ENCODE measurements around the gene UXS1. TPM values are rescaled to one million over a fixed set of nuclear protein-coding genes. Genes with fewer than 3 reads are reported as not detected.

The UXS1 gene
- total RNA-seq, 4 donors from 2014 or later, result 16.7 to 46.2 (median 34.9) TPM

DNA sequence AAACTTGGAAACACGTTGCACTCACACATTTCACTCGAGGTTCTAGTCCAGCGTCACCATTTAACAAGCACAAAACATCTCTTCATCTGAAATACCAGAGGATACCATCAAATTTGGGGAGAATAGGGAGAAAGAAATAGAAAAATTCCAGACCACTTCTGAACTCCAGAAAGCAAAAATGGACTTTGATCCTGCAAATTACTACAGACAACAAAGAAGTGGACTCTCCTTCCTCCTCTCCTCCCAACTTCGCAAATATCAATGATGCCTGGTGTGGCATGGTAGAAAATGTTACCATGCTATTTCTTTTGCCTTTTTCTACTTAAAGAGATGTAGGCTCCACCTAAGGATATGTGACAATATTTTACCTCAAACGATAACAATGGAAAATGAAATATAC is 13.5 kb downstream of the UXS1 start:
- 95% methylated on average over 5 of the region's 5 CpGs for WGBS, 2 donors

DNA sequence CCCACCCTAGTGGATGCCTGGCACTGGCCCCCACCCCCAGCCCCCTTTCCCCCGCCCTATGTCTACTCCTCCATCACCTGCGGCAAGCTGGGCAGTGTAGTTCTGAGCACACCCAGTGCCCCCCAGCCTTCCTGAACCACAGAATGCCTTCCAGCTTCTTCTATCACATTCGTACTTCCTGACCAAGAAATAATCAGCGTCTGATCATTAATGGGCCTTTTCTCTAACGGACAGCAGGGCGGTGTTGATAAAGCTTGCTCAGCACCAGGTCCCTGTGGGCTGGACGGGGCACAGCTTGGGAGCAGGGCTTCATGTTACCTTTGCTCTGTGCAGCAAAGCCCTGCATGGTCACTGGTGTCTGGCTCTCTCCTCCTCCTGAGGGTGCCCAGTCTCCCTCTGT is 15.4 kb downstream of the UXS1 start:
- DNase-seq (ENCODE audit: low spot score in 2 of 2), result no peak
- TF ChIP-seq POLR2A (IDR thresholded peaks at IDR 0.05), result no peak
- TF ChIP-seq, protein P1, sequence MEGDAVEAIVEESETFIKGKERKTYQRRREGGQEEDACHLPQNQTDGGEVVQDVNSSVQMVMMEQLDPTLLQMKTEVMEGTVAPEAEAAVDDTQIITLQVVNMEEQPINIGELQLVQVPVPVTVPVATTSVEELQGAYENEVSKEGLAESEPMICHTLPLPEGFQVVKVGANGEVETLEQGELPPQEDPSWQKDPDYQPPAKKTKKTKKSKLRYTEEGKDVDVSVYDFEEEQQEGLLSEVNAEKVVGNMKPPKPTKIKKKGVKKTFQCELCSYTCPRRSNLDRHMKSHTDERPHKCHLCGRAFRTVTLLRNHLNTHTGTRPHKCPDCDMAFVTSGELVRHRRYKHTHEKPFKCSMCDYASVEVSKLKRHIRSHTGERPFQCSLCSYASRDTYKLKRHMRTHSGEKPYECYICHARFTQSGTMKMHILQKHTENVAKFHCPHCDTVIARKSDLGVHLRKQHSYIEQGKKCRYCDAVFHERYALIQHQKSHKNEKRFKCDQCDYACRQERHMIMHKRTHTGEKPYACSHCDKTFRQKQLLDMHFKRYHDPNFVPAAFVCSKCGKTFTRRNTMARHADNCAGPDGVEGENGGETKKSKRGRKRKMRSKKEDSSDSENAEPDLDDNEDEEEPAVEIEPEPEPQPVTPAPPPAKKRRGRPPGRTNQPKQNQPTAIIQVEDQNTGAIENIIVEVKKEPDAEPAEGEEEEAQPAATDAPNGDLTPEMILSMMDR (IDR thresholded peaks at IDR 0.05), result no peak
- intact Hi-C loops (cut with DNase I; ENCODE audit: low total_unique reads), result no loop called here
- no peak overlapping the region for H3K4me3 ChIP-seq (ENCODE audit: low read depth, poor library complexity, severe bottlenecking)
- WGBS, 2 donors, result 85 to 86% methylated on average over 7 of the region's 7 CpGs

More for the DNA sequence above, 13.5 kb downstream of the UXS1 start:
- TF ChIP-seq, protein P1 (IDR thresholded peaks at IDR 0.05), result no peak
- TF ChIP-seq POLR2A (IDR thresholded peaks at IDR 0.05), result no peak
- no peak overlapping the region for H3K4me3 ChIP-seq (ENCODE audit: low read depth, poor library complexity, severe bottlenecking)
- intact Hi-C loops (cut with DNase I; ENCODE audit: low total_unique reads), result no loop called here
- no peak for DNase-seq (ENCODE audit: low spot score in 2 of 2)

DNA sequence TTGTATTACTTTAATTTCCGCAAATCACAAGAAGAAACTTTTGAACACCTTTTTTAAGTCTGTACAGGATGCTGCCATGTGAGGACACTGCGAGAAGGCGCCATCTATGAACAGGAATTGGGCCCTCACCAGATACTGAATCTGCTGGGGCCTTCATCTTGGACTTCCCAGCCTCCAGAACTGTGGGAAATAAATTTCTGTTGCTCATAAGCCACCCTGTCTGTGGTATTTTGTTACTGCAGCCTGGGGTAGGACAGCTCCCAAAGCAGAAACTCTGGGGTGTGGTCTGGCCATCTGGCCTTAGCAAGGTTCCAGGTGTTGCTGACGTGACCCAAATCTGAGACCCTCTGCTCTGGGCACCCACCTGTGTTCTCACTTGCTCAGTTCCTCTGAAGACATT is 16.5 kb downstream of the UXS1 start:
- DNase-seq (ENCODE audit: low spot score in 2 of 2), result no peak
- WGBS, 2 donors, result 95 to 98% methylated on average over 4 of the region's 4 CpGs
- TF ChIP-seq, protein P1 (IDR thresholded peaks at IDR 0.05), result no peak
- no peak for TF ChIP-seq POLR2A (IDR thresholded peaks at IDR 0.05)
- no peak overlapping the region for H3K4me3 ChIP-seq (ENCODE audit: low read depth, poor library complexity, severe bottlenecking)
- intact Hi-C loops (cut with DNase I; ENCODE audit: low total_unique reads), result no loop called here

DNA sequence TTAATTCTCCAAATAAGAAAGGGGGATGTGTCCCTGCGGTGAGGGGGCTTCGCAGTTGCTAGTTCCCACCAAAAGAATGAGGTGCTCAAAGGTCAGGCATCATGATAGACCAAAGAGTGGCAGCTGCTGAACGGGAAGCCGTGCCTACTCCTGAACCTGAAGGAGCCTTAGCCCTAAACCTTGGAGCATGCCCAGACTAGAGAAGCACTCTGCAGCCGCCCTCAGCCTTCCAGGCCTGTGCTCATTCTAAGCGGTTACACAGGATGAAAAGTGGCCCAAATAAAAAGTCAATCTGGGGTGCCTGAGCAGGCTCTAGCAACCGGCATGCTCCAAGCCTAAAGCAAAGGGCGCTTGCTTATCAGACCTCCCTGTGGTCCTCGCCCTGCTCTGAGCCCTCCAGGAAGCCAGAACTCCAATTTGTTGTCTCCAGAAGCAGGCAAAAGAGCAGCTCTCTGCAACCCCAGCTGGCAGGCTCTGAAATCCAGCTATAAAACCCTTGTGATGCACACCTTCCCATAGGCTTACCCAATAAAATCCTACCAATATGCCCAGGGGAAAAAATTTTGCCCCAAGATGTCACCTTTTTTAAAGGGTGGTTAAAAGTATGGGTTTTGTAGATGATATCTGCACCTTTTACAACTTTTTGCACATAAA is 17.5 kb downstream of the UXS1 start:
- TF ChIP-seq POLR2A (IDR thresholded peaks at IDR 0.05), result no peak
- intact Hi-C loops (cut with DNase I; ENCODE audit: low total_unique reads), result no loop called here
- WGBS, 2 donors, result 61 to 68% methylated on average over 9 of the region's 9 CpGs
- no peak overlapping the region for H3K4me3 ChIP-seq (ENCODE audit: low read depth, poor library complexity, severe bottlenecking)
- DNase-seq (ENCODE audit: low spot score in 2 of 2), result no peak

DNA sequence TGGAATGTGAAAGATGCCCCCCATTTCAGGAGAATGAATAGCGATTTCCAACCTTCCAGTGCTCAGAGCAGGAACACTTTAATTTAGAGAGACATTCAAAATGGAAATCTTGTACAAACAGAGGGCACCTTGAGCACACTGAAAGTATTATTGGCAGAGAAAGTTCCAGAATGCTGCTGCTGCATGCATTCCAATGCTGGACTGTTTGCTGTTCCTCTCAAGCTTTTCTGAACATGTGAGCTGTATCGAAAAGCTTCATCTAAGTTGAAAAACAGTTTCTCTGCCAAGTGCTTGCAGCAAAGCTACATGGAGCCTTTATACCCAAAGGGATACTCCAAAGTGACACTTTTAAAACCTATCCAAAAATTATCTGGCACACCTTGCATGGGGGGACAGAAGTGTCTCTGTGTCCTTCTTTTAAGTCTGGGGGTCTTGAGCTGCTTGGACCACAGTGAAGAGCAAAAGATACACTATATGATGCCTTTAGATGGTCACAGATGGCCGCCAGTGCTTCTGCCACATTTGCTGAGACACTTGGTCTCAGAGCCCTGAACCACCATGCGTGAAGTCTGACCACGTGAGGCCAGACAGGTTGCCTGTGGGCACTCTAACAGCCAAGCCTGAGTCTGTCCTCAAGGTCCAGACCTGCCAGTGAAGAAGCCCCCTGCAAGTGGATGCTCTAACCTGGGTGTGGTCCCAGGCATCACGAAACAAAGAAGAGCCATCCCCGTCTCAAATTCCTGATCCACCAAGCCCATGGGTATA is 18.8 kb downstream of the UXS1 start:
- 84 to 93% methylated on average over 7 of the region's 7 CpGs for WGBS, 2 donors
- TF ChIP-seq, protein P1 (IDR thresholded peaks at IDR 0.05), result no peak
- no peak for TF ChIP-seq POLR2A (IDR thresholded peaks at IDR 0.05)
- no peak for DNase-seq (ENCODE audit: low spot score in 2 of 2)
- intact Hi-C loops (cut with DNase I; ENCODE audit: low total_unique reads), result no loop called here
- no peak overlapping the region for H3K4me3 ChIP-seq (ENCODE audit: low read depth, poor library complexity, severe bottlenecking)

DNA sequence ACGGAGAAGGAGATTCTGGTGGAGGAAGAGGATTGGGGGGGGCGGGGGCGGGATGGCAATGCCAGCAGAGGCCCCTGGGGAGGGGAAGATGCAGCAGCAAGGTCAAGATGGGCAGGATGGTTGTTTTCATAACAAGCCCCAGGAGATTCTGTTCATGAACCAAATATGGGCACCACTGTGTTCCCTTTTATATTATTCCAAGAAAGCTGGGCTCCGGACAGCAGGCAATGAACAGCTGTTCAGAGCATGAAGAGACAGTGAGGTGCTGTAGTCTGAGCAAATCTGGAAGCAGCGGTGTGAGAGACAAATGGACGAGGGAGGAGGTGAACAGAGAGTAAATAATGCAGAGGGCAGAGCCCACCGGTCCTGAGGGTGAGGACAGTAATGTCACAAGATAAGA is 20.0 kb downstream of the UXS1 start:
- no peak for DNase-seq (ENCODE audit: low spot score in 2 of 2)
- no peak overlapping the region for H3K4me3 ChIP-seq (ENCODE audit: low read depth, poor library complexity, severe bottlenecking)
- 84 to 85% methylated on average over 7 of the region's 7 CpGs for WGBS, 2 donors
- intact Hi-C loops (cut with DNase I; ENCODE audit: low total_unique reads), result no loop called here
- TF ChIP-seq, protein P1 (IDR thresholded peaks at IDR 0.05), result no peak
